Measurements from ENCODE around the gene CHRNB1. TPM values are rescaled to one million over a fixed set of nuclear protein-coding genes. Genes with fewer than 3 reads are reported as not detected.

Gene CHRNB1
- total RNA-seq, 1 experiment from 2014 or later: 12.7 TPM

GRCh38 chr17:7497228-7497627 is 52.4 kb downstream of the CHRNB1 start:
- Histone ChIP-seq H4K8ac (replicated peaks; ENCODE audit: insufficient read length, low read depth, low read length) (no peak overlapping the region), H2BK20ac (ENCODE audit: low read depth, low read length, poor library complexity, severe bottlenecking) (no peak overlapping the region), H3K9me3 (ENCODE audit: control insufficient read depth, low read depth, low read length) (no peaks in the 10 kb centered on the region), H3K79me2 (ENCODE audit: insufficient read depth, low read length) (peaks cover 18% of the 10 kb centered on the region; the same call in 1 of the 2 replicates), H2BK120ac (ENCODE audit: low read depth, low read length, poor library complexity, severe bottlenecking) (no peak overlapping the region), H3K4ac (ENCODE audit: low read depth, low read length) (no peak overlapping the region), H4K5ac (ENCODE audit: insufficient read length, low read depth, low read length) (no peak overlapping the region), H3T11ph (ENCODE audit: low read length) (no peak overlapping the region), H4K20me1 (ENCODE audit: control insufficient read depth, insufficient read depth, insufficient read length) (peaks cover 2% of the 10 kb centered on the region), H2BK12ac (ENCODE audit: insufficient read length, low read depth, low read length) (no peak overlapping the region), H3K14ac (ENCODE audit: insufficient read depth, low read length) (no peak overlapping the region), H4K91ac (ENCODE audit: insufficient read length, low read depth, low read length) (no peak overlapping the region), H3K27ac (ENCODE audit: insufficient read length, low read depth, low read length) (no peak overlapping the region), H3K23me2 (ENCODE audit: insufficient read length, low read depth, low read length, poor library complexity, severe bottlenecking) (no peaks in the 10 kb centered on the region), H3K18ac (ENCODE audit: insufficient read length, low read depth, low read length) (no peak overlapping the region), H2BK5ac (ENCODE audit: insufficient read length, low read length) (no peak overlapping the region), H3K56ac (ENCODE audit: insufficient read length, low read depth, low read length) (no peak overlapping the region), H3K27me3 (ENCODE audit: insufficient read depth, low read length) (no peaks in the 10 kb centered on the region), H3K9ac (ENCODE audit: extremely low read depth, insufficient read length, low read length) (no peak overlapping the region), H2AFZ (ENCODE audit: low read length) (no peak overlapping the region), H3K4me1 (ENCODE audit: insufficient read depth, low read length) (no peaks in the 10 kb centered on the region), H2AK5ac (ENCODE audit: insufficient read length, low read length) (no peak overlapping the region), H3K23ac (ENCODE audit: insufficient read length, low read depth, low read length) (no peak overlapping the region), H3K79me1 (ENCODE audit: insufficient read depth, low read depth, low read length, poor library complexity, severe bottlenecking) (peaks cover 8% of the 10 kb centered on the region), H3K4me2 (ENCODE audit: insufficient read depth, insufficient read length, low read length) (no peak overlapping the region), H2BK15ac (ENCODE audit: low read depth, low read length) (no peak overlapping the region)
- Mint-ChIP-seq H3K27ac (peak overlapping the region in 1 of 3 experiments; percentile 28; a peak in 2 of 7 replicates), H3K9me3 (no peaks in the 10 kb centered on the region), H3K27me3 (ENCODE audit: low read depth) (no peaks in the 10 kb centered on the region), H3K36me3 (ENCODE audit: insufficient read depth in 1 of 3, low read depth in 3 of 3) (peaks cover 68 to 88% (median 80%) of the 10 kb centered on the region in 3 experiments), H3K4me3 (no peak overlapping the region), H3K4me1 (0 out of 4 replicates have a peak, but pooled peaks cover 0 to 5% of the 10 kb centered on the region in 2 experiments)
- TF ChIP-seq CTCF (conservative IDR thresholded peaks at IDR 0.05): no peak
- WGBS (ENCODE audit: extremely low coverage, insufficient read length, low lambda C conversion rate): no CpG with 5 or more reads among the region's 10 CpGs
- DNase-seq: no peak
